ENCODE data around the gene BRD7. TPM values are rescaled to one million over a fixed set of nuclear protein-coding genes. Genes with fewer than 3 reads are reported as not detected.

Gene BRD7
- total RNA-seq, 4 donors from 2014 or later = 53.1 to 62.0 (median 56.2) TPM

DNA sequence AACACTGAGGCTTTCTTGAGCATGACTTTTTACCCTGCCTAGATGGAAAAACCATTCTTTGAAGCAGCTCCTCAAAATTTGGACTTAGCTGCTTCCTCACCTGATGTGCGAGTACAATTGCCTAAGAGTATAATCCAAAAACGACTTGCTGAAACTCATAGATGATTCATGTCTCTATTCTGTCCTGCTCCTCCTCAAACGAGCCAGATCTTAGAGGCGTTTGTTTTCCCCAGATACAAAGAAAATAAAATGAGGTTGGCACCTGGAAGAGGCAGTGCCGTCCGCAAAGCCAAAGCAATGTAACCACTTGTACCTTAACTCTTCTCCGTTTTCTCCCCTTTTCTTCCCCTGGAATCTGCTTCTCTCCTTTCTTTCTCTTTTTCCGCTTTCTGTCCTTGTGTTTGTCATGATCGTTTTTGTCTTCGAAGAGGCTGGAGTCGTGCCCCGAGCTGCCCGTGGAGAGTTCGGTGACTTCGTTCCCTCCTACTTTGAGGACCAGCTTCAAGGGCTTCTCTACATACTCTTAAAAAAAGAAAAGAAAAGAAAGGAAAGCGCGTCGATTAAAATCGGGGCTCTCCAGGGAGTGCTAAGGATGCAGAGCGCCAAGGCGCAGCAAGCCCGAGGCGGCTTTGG is 895 bp downstream of the BRD7 start:
- peaks cover 40% of the 10 kb centered on the region for H3K4me1 ChIP-seq
- no peaks in the 10 kb centered on the region for H3K27me3 ChIP-seq
- H3K4me3 ChIP-seq = peak overlapping the region; percentile 93
- 2% methylated on average over 23 of the region's 23 CpGs for WGBS
- peaks cover 23% of the 10 kb centered on the region for H3K36me3 ChIP-seq
- H3K27ac ChIP-seq = peak overlapping the region; percentile 88
- TF ChIP-seq POLR2A (IDR thresholded peaks at IDR 0.05) = no peak
- TF ChIP-seq POLR2AphosphoS5 (IDR thresholded peaks at IDR 0.05) = no peak
- TF ChIP-seq, protein P1, sequence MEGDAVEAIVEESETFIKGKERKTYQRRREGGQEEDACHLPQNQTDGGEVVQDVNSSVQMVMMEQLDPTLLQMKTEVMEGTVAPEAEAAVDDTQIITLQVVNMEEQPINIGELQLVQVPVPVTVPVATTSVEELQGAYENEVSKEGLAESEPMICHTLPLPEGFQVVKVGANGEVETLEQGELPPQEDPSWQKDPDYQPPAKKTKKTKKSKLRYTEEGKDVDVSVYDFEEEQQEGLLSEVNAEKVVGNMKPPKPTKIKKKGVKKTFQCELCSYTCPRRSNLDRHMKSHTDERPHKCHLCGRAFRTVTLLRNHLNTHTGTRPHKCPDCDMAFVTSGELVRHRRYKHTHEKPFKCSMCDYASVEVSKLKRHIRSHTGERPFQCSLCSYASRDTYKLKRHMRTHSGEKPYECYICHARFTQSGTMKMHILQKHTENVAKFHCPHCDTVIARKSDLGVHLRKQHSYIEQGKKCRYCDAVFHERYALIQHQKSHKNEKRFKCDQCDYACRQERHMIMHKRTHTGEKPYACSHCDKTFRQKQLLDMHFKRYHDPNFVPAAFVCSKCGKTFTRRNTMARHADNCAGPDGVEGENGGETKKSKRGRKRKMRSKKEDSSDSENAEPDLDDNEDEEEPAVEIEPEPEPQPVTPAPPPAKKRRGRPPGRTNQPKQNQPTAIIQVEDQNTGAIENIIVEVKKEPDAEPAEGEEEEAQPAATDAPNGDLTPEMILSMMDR (IDR thresholded peaks at IDR 0.05) = no peak
- no peak for TF ChIP-seq EP300 (IDR thresholded peaks at IDR 0.05)
- no peaks in the 10 kb centered on the region for H3K9me3 ChIP-seq
- no peak for DNase-seq (ENCODE audit: low spot score in 2 of 2)

DNA sequence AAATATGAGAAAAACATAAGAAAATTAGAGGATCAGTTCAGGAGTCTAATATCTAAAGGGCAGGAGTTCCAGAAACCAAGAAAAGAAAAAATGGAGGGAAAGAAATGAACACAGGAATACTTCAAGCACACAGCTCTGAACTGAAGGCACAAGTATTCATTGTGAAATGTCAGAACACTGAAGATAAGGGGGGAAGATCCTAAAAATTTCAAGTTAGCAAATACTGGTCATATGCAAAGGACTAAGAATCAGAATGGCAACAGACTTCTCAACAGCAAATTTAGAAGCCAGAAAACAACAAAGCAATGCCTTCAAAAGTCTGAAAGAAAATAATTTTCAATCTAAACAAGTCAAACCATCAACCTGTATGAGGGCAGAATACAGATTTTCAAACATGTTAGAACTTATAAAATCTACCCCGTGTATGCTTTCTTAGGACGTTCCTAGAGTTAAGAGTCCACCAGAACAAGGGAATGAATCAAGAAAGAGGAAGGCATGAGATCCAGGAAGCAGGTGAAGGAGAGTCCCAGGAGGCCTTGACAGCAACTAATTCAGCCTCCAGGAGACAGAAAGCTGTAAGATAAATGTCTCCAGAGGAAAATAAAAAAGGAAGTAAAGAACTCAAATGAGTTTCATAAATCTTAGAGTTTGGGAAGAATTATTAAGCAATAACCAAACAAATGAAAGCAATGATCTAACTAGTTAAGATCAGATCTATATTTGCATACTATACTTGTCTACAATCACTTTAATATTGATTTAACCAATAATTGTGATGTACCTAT is 2.8 kb downstream of the BRD7 start:
- DNase-seq (ENCODE audit: low spot score in 2 of 2) = no peak
- H3K9me3 ChIP-seq = no peaks in the 10 kb centered on the region
- WGBS = 28% methylated on average over 2 of the region's 2 CpGs
- no peak overlapping the region for H3K27ac ChIP-seq
- TF ChIP-seq EP300 (IDR thresholded peaks at IDR 0.05) = no peak
- TF ChIP-seq POLR2A (IDR thresholded peaks at IDR 0.05) = no peak
- no peak for TF ChIP-seq POLR2AphosphoS5 (IDR thresholded peaks at IDR 0.05)
- TF ChIP-seq, protein P1 (IDR thresholded peaks at IDR 0.05) = no peak
- peaks cover 35% of the 10 kb centered on the region for H3K4me1 ChIP-seq
- H3K4me3 ChIP-seq = no peak overlapping the region
- H3K36me3 ChIP-seq = peaks cover 36% of the 10 kb centered on the region
- no peaks in the 10 kb centered on the region for H3K27me3 ChIP-seq

- WGBS = 92% methylated on average over 10 of the region's 10 CpGs
- DNase-seq (ENCODE audit: low spot score in 2 of 2) = no peak
- no peaks in the 10 kb centered on the region for H3K27me3 ChIP-seq
- no peak overlapping the region for H3K4me3 ChIP-seq
- H3K27ac ChIP-seq = no peak overlapping the region
- peaks cover 39% of the 10 kb centered on the region for H3K4me1 ChIP-seq
- H3K36me3 ChIP-seq = peaks cover 36% of the 10 kb centered on the region
- no peak for TF ChIP-seq EP300 (IDR thresholded peaks at IDR 0.05)
- TF ChIP-seq POLR2A (IDR thresholded peaks at IDR 0.05) = no peak
- TF ChIP-seq, protein P1 (IDR thresholded peaks at IDR 0.05) = no peak
- no peak for TF ChIP-seq POLR2AphosphoS5 (IDR thresholded peaks at IDR 0.05)
- no peaks in the 10 kb centered on the region for H3K9me3 ChIP-seq
These were observed 5.1 kb downstream of the BRD7 start for GRCh38 chr16:50363656-50364055.

GRCh38 chr16:50360779-50361178 is 8.0 kb downstream of the BRD7 start:
- Histone ChIP-seq H3K36me3 (peaks cover 46% of the 10 kb centered on the region), H3K4me3 (no peak overlapping the region), H3K27me3 (no peaks in the 10 kb centered on the region), H3K27ac (no peak overlapping the region), H3K4me1 (peaks cover 17% of the 10 kb centered on the region), H3K9me3 (no peaks in the 10 kb centered on the region)
- TF ChIP-seq POLR2A (IDR thresholded peaks at IDR 0.05) (no peak), EP300 (IDR thresholded peaks at IDR 0.05) (no peak), POLR2AphosphoS5 (IDR thresholded peaks at IDR 0.05) (no peak)
- TF ChIP-seq, protein P1 (IDR thresholded peaks at IDR 0.05) = no peak
- DNase-seq (ENCODE audit: low spot score in 2 of 2) = no peak
- 56% methylated on average over 3 of the region's 3 CpGs for WGBS

GRCh38 chr16:50360033-50360778 is 8.6 kb downstream of the BRD7 start:
- peaks cover 12% of the 10 kb centered on the region for H3K4me1 ChIP-seq
- H3K9me3 ChIP-seq = no peaks in the 10 kb centered on the region
- TF ChIP-seq EP300 (IDR thresholded peaks at IDR 0.05) (no peak), POLR2AphosphoS5 (IDR thresholded peaks at IDR 0.05) (no peak), POLR2A (IDR thresholded peaks at IDR 0.05) (no peak)
- TF ChIP-seq, protein P1 (IDR thresholded peaks at IDR 0.05) = no peak
- H3K27ac ChIP-seq = no peak overlapping the region
- no peaks in the 10 kb centered on the region for H3K27me3 ChIP-seq
- H3K4me3 ChIP-seq = no peak overlapping the region
- H3K36me3 ChIP-seq = peaks cover 46% of the 10 kb centered on the region
- no peak for DNase-seq (ENCODE audit: low spot score in 2 of 2)
- 54% methylated on average over 6 of the region's 6 CpGs for WGBS
